Keratinocyte (primary cell): Measurements from ENCODE around the gene SLC17A7. TPM values are rescaled to one million over a fixed set of nuclear protein-coding genes. Genes with fewer than 3 reads are reported as not detected.

Source experiments
- DNase-seq: peaks from one replicate; pipeline ENCODE4 v3.0.0-alpha.2; 2011; ENCODE audit warnings: low read depth, missing footprints, low spot score
- FAIRE-seq: peaks from 2 replicates; lab custom pipeline; 2011; peaks lifted over from hg19 to GRCh38; lab: Jason Lieb, UNC
- H2AFZ ChIP-seq: 2 replicates; pipeline ENCODE4 v1.6.0; 2012; ENCODE audit warnings: low read length, control low read depth, inconsistent platforms; ENCODE audit not compliant: control insufficient read depth
- H3K27ac ChIP-seq: 2 replicates; pipeline ENCODE4 v1.5.1; 2011; ENCODE audit warnings: low read length; ENCODE audit not compliant: control insufficient read depth, insufficient read depth
- H3K27me3 ChIP-seq: 3 replicates; pipeline ENCODE4 v1.6.0; 2011; ENCODE audit warnings: low read length; ENCODE audit not compliant: control insufficient read depth, insufficient read depth; ENCODE audit errors: extremely low read depth
- H3K36me3 ChIP-seq, 2 experiments: 2 replicates in 1 of 2; 3 replicates in 1 of 2; pipeline ENCODE4 v1.5.1; 2011; ENCODE audit warnings: low read length in 2 of 2, mild to moderate bottlenecking in 1 of 2; ENCODE audit not compliant: control insufficient read depth in 2 of 2, insufficient read depth in 2 of 2; ENCODE audit errors: extremely low read depth in 1 of 2
- H3K4me1 ChIP-seq: 3 replicates; pipeline ENCODE4 v1.5.1; 2011; ENCODE audit warnings: low read length; ENCODE audit not compliant: control insufficient read depth, insufficient read depth; ENCODE audit errors: extremely low read depth
- H3K4me2 ChIP-seq: 3 replicates; pipeline ENCODE4 v1.6.0; 2011; ENCODE audit warnings: low read depth, low read length; ENCODE audit not compliant: control insufficient read depth, insufficient read depth; ENCODE audit errors: extremely low read depth
- H3K4me3 ChIP-seq, 3 experiments: fragments of 200-600 bp in 1 of 3; sonication (generic) in 1 of 3; 2 replicates in 2 of 3; 3 replicates in 1 of 3; pipeline ENCODE4 v1.5.1; 2011 to 2016; ENCODE audit warnings: low read length in 3 of 3, mild to moderate bottlenecking in 3 of 3, control low read depth in 2 of 3, inconsistent platforms in 1 of 3, low read depth in 1 of 3, mixed read lengths in 1 of 3, mixed run types in 1 of 3, moderate library complexity in 1 of 3; ENCODE audit not compliant: control insufficient read depth in 2 of 3, insufficient read depth in 2 of 3; ENCODE audit errors: extremely low read depth in 1 of 3
- H3K79me2 ChIP-seq: 2 replicates; pipeline ENCODE4 v1.6.0; 2012; ENCODE audit warnings: low read length; ENCODE audit not compliant: control insufficient read depth, insufficient read depth
- H3K9ac ChIP-seq: 3 replicates; pipeline ENCODE4 v1.6.0; 2011; ENCODE audit warnings: low read length; ENCODE audit not compliant: control insufficient read depth, insufficient read depth; ENCODE audit errors: extremely low read depth
- H3K9me1 ChIP-seq: 3 replicates; pipeline ENCODE4 v1.6.0; 2011; ENCODE audit warnings: low read length; ENCODE audit not compliant: control insufficient read depth, insufficient read depth; ENCODE audit errors: extremely low read depth
- H3K9me3 ChIP-seq: 2 replicates; pipeline ENCODE4 v1.5.1; 2012; ENCODE audit warnings: low read depth, low read length; ENCODE audit not compliant: control insufficient read depth
- H4K20me1 ChIP-seq: 3 replicates; pipeline ENCODE4 v1.6.0; 2011; ENCODE audit warnings: low read length; ENCODE audit not compliant: control insufficient read depth, insufficient read depth; ENCODE audit errors: extremely low read depth
- CTCF ChIP-seq, 3 experiments: IDR thresholded peaks in 1 of 3; conservative IDR thresholded peaks in 1 of 3; optimal IDR thresholded peaks in 1 of 3; 2 replicates in 2 of 3; 3 replicates in 1 of 3; pipeline versions ENCODE3 to v1.5.1; 2011; ENCODE audit warnings: low read length in 3 of 3, mild to moderate bottlenecking in 3 of 3, moderate library complexity in 2 of 3, control low read depth in 1 of 3, inconsistent platforms in 1 of 3; ENCODE audit not compliant: insufficient read depth in 2 of 3; ENCODE audit errors: extremely low read depth in 1 of 3
- EZH2 ChIP-seq: IDR thresholded peaks from one replicate; pipeline ENCODE4 v1.6.1; 2012; ENCODE audit warnings: inconsistent platforms, mild to moderate bottlenecking, low read length, moderate library complexity
- dilution Hi-C: fragments of 300-500 bp; cut with MboI; formaldehyde crosslinking; loops from one replicate; pipeline ENCODE4 v1.7.0; 2020; ENCODE audit warnings: low sequenced_read_pairs; ENCODE audit not compliant: extremely low pct_ligation_motif_present
- polyA minus RNA-seq, 3 experiments: library from RNA; depleted of rRNA, polyadenylated mRNA; stranded (reverse); fragments of >200 nt; gene quantifications; 1 replicate in 1 of 3; 2 replicates in 1 of 3; 3 replicates in 1 of 3; pipeline ENCODE4 v1.2.3, GENCODE V29; 2011
- polyA plus RNA-seq, 5 experiments: library from polyadenylated mRNA; depleted of rRNA in 3 of 5; stranded (reverse) in 3 of 5; stranded (forward) in 1 of 5; unstranded in 1 of 5; fragments of >200 nt; gene quantifications; 1 replicate in 1 of 5; 2 replicates in 3 of 5; 3 replicates in 1 of 5; pipeline versions ENCODE4 v1.2.1 to v1.2.3, GENCODE V29; 2011 to 2012; ENCODE audit warnings: missing spikeins in 2 of 5, low read depth in 1 of 5, low replicate concordance in 1 of 5

Gene SLC17A7
- 0.04 to 0.12 TPM (median 0.04 TPM) in 3 replicates for polyA plus RNA-seq
- 0.09 TPM for polyA plus RNA-seq (2011; ENCODE audit: low read depth)
- polyA plus RNA-seq (2011; cell fraction: cytosol; rRNA removed) = 0.09 and 0.10 TPM in 2 replicates
- polyA plus RNA-seq (2011; cell fraction: nucleus; rRNA removed) = 0.20 and 0.29 TPM in 2 replicates
- 0.09 and 0.17 TPM in 2 replicates for polyA plus RNA-seq (2012; ENCODE audit: low replicate concordance)
- 0.07 TPM in 1 of 3 replicates, not detected in the others for polyA minus RNA-seq
- not detected for polyA minus RNA-seq (2011; cell fraction: cytosol; rRNA and poly(A)+ RNA removed)
- polyA minus RNA-seq (2011; cell fraction: nucleus; rRNA and poly(A)+ RNA removed) = not detected in 2 replicates

- dilution Hi-C loops = no loop called here
- no peak within 1 kb of the TSS for H2AFZ ChIP-seq
- H3K9me3 ChIP-seq = no peaks in the 10 kb centered on the region
- H3K4me3 ChIP-seq = peak within 1 kb of the TSS; percentile 6 to 53 (median 10)
- FAIRE-seq = no peak
- H3K9me1 ChIP-seq = no peaks in the 10 kb centered on the region
- no peak within 1 kb of the TSS for H3K9ac ChIP-seq
- no peak within 1 kb of the TSS for H3K27ac ChIP-seq
- peaks cover 7% of the 10 kb centered on the region for H3K4me1 ChIP-seq
- H3K36me3 ChIP-seq = no peaks in the 10 kb centered on the region
- peak within 1 kb of the TSS; percentile 56 for H3K4me2 ChIP-seq
- peaks cover 61% of the 10 kb centered on the region for H3K27me3 ChIP-seq
- no peaks in the 10 kb centered on the region for H3K79me2 ChIP-seq
- DNase-seq = no peak
- TF ChIP-seq CTCF (optimal IDR thresholded peaks at IDR 0.05 in 1 of 3, IDR thresholded peaks at IDR 0.05 in 1 of 3, conservative IDR thresholded peaks at IDR 0.05 in 1 of 3; ENCODE audit: extremely low read depth in 1 of 3, insufficient read depth in 2 of 3, low read length in 3 of 3) (no peak), EZH2 (peak; percentile 91)
- H4K20me1 ChIP-seq = no peaks in the 10 kb centered on the region
Measured at GRCh38 chr19:49441210-49441959, at the start of gene SLC17A7. TSS of gene SLC17A7 (minus strand) at chr19:49441527. CDS start at chr19:49441379, 148 bp downstream.

- no peaks in the 10 kb centered on the region for H3K9me1 ChIP-seq
- peaks cover 26 to 48% of the 10 kb centered on the region in 2 experiments for H3K36me3 ChIP-seq
- H3K4me3 ChIP-seq = peak overlapping the region in 1 of 3 experiments; percentile 90
- H3K9me3 ChIP-seq = no peaks in the 10 kb centered on the region
- DNase-seq = no peak
- peak overlapping the region; percentile 99 for H3K27ac ChIP-seq
- TF ChIP-seq EZH2 (no peak), CTCF (optimal IDR thresholded peaks at IDR 0.05 in 1 of 3, IDR thresholded peaks at IDR 0.05 in 1 of 3, conservative IDR thresholded peaks at IDR 0.05 in 1 of 3; ENCODE audit: extremely low read depth in 1 of 3, insufficient read depth in 2 of 3, low read length in 3 of 3) (no peak)
- H3K9ac ChIP-seq = peak overlapping the region; percentile 100
- H2AFZ ChIP-seq = no peak overlapping the region
- H3K4me2 ChIP-seq = peak overlapping the region; percentile 86
- dilution Hi-C loops = no loop called here
- no peaks in the 10 kb centered on the region for H3K27me3 ChIP-seq
- FAIRE-seq = no peak
- H4K20me1 ChIP-seq = peaks cover 25% of the 10 kb centered on the region
- H3K4me1 ChIP-seq = peaks cover 9% of the 10 kb centered on the region
- peaks cover 37% of the 10 kb centered on the region for H3K79me2 ChIP-seq
Measured at GRCh38 chr19:49490287-49491029, 49.1 kb upstream of the SLC17A7 start.
